ENCODE measurements around the gene SEH1L.
A peak's percentile ranks its signal among the peaks of the same experiment; 100 is the strongest.
"Not testable (repeated sequence)": the region's sequence is repeated elsewhere in the genome, so short reads cannot be mapped to it uniquely, and the experiment has no call there.

Gene SEH1L, protein sequence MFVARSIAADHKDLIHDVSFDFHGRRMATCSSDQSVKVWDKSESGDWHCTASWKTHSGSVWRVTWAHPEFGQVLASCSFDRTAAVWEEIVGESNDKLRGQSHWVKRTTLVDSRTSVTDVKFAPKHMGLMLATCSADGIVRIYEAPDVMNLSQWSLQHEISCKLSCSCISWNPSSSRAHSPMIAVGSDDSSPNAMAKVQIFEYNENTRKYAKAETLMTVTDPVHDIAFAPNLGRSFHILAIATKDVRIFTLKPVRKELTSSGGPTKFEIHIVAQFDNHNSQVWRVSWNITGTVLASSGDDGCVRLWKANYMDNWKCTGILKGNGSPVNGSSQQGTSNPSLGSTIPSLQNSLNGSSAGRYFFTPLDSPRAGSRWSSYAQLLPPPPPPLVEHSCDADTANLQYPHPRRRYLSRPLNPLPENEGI

DNA sequence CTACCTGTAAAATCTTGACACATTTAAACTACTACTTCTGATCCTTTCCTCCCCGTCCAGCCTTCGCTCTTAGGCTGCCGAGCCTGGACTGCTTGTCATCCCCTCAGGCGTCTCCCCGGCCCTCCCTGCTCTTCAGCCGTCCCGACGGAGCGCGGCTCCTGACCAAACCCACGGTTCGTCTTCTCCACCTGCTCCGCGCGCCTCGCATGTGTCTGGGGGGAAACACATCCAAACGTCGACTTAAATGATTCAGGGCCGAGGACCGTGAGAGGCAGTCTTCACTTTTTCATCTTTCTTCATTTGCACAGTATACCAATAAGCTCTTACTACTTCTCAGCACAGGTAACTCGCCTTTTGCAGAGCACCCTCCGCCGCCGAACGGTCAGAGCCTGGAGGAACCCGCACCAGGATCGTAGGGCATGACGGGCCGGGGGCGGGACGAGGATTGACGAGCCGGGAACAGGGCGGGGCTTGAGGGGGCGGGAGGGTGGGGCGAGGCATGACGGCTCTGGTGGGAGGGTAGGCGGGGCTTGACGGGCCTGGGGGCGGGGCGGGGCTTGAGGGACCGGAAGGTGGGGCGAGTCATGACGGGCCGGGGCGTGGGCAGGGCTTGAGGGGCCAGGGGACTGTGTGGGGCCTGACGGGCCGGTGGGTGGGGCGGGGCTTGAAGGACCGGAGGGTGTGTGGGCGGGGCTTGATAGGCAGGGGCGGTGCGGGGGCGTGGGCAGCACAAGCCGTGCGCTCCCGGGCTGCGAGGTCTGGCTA, at the start of gene SEH1L:
Gene SEH1L (plus strand): TSS at position 727 of the 765 bp plus-strand sequence. CDS start 111 bp downstream, outside the sequence.
- DNase-seq = peak; percentile 94

DNA sequence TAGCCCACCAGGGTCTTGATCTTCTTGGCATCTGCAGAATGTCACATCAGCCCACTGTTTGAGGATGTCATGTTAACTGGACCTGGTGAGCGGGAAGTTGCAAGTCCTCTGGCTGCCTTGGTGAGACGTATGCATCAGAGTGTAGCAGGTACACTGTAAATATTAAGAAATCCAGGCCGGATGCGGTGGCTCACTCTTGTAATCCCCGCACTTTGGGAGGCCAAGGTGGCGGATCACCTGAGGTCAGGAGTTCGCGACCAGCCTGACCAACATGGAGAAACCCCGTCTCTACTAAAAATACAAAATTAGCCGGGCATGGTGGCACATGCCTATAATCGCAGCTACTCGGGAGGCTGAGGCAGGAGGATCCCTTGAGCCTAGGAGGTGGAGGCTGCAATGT, 46.6 kb upstream of the SEH1L start:
- not testable (repeated sequence) for DNase-seq

DNA sequence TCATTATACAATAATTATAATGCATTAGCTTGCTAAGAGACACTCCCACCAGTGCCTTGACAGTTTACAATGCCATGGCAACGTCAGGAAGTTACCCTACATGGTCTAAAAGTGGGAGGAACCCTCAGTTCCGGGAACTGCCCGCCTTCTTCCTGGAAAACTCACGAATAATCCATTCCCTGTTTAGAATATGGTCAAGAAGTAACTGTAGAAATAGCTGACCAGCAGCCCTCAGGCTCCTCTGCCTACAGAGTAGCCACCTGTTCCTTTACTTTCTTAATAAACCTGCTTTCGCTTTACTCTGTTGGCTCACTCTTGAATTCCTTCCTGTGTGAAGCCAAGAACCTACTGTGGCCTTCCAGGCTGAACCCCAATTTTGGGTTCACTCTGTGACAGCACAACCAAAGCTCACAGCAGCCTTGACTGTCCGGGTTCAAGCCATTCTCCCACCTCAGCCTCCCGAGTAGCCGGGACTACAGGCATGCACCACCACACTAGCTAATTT, 43.7 kb upstream of the SEH1L start:
- peak; percentile 94 for DNase-seq

DNA sequence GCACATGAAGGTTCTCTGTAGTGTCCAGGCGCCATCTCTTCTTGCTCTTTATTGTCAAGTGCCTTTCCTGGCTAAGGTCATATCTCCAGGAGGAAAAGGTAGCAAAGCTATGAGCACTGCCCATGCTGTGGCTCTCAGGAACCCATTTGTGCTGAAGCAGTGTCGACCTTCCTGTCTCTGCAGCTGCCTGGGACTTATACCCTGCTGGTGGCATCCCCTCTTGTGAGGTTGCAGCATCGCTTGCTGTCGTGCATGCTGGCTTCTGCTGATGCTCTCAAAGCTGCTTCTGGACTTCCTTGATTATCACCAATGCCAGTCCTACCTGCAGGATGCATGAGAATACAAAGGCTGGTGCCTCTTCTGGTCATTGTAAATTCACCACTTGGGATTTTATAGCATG, 41.7 kb upstream of the SEH1L start:
- no peak for DNase-seq

DNA sequence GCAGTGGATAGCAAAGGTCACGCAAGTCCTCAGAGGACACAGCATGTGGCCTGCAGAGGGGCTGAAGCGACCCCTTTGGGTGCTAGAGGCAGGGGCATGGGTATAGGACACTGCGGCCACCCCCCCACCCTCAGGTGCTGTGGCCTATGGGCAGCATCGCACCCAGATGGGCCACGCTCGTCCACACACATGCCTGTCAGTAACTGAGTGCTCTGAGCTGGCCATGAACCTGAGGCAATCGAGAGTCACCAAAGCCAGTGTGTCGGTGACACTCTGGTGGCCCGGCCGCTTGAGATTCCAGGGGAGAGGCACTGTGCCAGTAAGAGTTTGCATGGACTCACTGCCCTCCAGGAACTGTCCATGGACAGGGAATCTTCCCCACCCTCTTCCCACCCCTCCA, 41.0 kb upstream of the SEH1L start:
- DNase-seq = no peak

DNA sequence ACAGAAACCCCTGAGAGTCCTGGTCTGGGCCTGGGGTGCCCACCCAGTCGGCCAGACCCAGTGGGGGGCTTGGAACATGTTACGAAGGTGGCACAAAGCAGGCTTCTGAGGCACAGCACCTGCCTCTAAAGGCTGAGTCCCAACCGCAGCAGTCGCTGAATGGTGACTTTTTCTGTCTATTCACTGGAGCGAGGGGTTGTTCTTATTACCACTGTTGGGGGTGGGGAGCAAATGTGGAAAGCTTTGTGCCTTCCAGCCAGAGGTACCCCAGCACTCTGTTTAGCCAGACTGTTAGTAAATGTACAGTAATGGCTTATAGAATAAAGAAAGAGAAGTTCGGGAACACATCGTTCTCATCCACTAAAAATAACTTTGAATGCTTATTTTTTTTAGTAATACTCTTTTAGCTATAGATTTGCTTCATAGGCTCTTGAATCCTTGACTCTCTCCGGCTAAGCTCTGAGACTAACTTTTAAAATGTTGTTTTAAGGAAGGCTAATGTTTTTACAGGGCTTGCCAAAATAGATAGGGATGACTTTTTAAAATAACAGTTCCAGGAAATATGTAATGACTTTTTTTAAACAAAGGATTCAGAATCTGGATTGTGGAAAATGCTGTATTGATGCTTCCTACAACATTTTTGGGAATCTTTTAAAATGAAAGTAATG, 40.4 kb upstream of the SEH1L start:
- no peak for DNase-seq

DNA sequence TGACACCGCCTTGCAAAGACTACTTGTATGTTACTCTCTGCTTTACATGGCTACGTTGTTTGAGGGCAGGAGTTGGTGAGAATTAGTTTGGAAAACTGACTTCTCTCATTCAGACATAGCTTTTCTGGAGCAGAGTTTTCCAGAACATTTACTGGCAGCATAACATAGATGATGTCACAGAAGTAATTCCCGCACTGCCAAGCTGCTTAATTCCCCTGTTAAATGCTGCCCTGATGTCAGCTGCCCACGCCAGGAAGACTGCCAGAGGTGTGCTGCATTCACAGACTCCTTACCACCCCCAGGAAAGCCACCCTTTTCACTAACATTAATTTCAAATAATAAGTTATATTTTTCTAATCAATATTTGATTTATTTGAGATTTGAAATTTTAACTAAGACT, 39.1 kb upstream of the SEH1L start:
- DNase-seq = no peak

DNA sequence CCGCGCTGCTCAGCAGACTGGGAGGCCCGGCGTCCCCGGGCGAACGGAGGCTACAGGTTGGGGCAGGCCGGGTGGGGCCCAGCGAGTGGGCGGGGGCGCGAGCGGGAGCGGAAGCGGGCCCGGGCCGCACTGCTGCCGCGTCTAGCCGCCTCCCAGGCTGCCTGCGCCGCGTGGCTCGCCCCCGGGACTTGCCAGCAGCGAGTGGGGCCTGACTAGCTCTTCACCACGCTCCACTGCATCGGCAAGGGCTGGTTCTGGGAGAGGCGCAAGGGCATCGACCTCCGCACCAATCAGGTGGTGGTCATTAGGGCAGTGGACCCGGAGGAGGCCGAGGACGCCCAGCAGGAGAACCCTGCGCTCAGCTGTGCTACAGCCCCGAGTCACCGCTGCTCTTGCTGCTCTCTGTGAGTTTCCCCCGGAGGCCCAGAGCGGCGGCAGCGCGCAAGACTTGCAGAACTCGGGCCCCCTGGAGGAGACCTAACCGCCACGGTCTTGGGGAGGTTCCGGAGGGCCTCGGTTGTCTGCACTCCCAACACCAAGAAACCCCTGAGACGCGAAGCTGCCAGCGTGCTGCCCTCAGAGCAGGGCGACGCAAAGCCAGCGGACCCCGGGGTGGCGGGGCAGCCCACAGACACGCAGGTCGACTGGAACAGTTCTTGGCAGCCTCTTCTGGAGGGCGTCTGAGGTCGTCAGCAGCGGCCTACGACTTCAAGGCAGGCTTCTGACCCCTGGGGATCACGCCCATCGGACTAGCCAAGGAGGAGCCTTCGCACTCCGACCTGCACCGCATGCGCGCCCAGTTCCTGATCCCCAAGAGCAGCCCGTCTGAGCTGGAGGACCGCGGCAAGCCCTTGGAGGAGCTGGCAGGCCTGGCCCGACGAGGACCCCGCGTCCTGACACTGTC, 36.5 kb upstream of the SEH1L start:
- peak; percentile 33 for DNase-seq

DNA sequence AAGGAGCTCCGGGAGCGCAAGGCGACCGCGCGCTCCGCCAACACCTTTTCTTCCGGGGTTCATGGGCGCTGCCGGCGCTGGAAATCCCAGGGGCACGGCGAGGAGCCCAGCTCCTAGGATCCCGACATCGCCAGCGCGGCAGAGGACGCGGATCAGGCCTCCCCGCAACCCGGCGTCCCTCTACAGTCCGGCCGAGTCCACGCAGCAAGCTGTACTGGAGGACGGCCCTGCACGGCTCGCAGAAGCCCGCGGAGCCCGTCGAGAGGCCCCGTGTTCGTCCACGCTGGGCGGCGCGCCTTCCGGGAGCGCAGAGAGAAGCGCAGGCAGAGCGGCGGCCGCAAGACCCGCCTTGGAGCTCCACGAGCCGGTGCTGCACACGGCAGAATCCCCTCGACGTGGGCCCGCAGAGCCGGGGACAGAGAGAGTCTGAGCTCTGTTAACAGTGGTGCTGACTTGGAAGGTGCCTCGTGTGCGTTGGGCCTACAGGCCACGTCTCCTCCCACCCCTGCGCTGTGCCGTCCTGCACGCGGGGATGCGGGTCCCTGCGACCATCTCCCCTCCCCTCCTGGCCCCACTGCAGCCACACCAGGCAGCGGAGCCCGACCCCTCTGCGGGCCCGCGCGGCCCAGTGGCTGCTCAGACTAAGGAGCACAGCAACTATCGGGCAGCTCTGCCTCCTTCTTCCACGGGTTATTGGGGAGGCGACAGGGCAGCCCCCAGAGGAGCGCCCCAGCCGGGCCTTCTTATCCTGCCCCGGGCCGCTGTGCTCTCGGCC, 35.7 kb upstream of the SEH1L start:
- DNase-seq = no peak

DNA sequence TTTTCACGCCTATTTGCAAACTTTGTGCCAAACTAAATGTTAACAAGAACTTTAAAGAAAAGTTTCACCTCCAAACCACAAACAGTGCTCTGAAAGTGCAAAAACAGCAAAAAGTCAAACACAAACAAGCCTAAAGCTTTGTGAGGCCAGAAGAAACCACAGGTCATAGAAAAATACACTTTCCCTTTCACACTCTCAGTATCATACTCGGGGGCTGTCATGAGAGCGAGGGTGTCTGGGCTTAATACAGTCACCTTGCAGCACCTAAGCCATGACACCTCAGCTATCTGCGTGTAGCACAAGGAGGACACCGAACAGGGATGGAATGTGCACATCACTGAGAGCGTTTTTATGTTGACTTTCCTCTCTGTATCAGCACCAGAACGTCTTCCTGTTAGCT, 26.6 kb upstream of the SEH1L start:
- no peak for DNase-seq

DNA sequence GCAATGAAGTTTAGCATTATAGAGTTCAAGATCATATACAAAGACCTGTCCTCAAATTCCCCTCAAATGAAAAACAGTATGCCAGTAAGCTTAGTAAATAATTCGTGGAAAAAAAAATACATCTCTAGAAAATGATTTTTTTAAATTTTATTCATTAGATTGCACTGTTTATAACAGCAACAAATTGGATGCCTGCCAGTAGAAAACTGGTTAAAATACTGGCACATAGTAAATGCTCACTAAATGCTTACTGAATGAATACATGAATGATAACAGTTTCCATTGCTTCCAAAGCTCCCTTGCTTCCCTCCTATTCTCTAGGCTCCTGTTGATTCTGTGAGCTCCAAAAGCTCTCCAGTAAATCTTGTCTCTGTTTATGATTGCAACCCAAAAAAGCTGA, 25.5 kb upstream of the SEH1L start:
- DNase-seq = no peak

DNA sequence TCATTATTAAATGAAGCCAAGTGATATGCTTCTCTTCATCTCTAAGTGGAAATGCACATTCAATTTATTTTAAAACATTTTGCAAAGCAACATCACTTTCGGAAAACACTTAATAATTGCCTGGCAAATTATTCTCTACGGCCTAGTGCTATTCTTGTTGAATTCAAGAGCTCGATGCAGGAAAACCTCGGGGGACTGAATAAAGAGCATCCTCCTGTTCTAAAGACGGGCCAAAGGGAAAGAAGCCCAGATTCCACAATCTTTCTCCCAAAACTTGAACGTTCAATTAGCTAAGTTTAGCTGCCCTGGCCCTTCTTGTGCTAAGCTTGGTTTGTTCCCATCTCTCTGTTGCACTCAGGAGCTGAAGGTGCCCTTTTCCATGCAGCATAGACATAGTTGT, 23.2 kb upstream of the SEH1L start:
- no peak for DNase-seq

DNA sequence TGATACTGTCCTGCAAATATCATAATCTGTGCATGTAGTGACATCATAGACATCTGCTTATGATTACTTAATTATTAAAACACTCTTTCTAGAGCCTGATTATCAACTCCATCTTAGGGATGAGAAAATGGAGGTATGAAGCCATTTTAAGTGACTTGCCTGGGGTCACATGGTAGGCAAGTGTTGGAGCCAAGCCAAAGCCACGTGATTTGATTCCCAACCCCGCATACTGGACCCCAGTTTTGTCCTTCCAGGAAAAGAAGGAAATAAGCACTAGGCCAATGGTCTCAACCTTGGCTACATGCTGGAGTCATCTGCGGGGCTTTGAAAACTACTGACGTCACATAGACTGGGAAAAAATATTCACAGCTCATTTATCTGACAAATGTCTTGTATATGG, 19.6 kb upstream of the SEH1L start:
- DNase-seq = no peak

DNA sequence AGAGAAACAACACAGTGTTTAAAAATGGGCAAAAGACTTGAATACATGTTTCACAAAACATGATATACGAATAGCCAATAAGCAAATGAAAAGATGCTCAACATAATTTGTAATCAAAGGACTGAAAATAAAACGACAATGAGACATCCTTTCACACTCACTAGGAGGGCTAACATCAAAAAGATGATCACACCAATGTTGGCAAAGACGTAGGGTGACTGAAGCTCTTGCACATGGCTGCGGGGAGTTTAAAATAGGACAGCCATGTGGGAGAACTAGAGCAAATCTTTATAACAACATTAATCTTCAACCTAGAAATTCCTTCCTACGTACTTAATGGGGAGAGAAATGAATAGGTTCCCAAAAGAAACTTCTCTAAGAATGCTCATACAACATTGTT, 19.2 kb upstream of the SEH1L start:
- no peak for DNase-seq

DNA sequence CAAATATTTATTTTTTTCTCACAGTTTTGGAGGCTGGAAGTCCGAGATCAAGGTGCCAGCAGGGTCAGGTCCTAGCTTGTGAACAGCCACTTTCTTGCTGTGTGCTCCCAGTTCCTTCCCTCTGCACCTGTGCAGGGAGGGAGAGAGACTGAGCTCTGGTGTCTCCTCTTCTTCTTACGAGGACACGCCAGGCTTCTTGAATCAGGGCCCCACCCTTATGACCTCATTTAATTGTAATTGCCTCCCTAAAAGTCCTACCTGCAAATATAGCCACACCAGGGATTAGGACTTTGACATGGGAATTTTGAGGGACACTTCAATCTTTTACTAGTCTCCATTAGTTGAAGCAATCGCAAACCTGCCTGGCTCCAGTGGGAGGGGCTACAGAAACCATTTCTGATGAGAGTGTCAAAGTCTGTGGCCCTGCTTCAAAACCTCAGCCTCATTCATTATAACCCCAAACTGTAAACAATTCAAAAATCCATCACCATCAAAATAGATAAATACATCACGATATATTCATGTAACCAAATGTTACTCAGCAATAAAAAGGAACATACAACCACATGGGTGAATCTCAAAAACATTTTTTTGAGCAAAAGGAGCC, 18.2 kb upstream of the SEH1L start:
- DNase-seq = no peak

DNA sequence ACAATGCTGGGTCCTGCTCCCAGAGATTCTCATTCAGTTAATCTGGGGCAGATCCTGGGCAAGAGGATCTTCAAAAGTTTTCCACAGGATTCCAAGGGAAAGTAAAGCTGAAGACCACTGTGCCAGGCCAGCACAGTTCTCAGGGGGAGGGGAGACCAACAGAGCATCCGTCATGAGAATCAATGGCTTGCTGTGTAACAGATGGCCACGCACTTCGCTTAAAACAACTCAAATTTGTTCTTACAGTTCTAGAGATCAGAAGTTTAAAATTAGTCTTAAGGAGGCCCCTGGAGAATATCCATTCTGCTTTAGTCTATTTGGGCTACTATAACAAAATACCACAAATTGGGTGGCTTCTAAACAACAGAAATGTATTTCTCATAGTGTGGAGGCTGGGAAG, 17.4 kb upstream of the SEH1L start:
- DNase-seq = no peak

DNA sequence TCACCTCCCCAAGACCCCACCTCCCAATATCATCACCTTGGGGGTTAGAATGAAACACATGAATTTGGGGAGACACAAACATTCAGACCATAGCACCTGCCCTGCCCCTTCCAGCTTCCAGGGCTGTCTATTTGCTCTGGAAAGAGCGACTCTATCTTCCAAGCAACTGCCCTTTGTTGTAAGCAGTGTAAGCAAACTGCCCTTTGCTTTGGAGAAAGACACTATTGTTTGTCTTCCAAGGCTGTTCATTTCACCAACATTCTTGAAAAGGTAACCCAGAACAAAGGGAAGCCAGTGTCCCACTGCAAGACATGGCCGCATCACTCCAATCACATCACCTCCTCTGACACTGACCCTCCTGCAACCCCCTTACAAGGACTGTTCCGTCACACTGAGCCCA, 16.9 kb upstream of the SEH1L start:
- DNase-seq = no peak

DNA sequence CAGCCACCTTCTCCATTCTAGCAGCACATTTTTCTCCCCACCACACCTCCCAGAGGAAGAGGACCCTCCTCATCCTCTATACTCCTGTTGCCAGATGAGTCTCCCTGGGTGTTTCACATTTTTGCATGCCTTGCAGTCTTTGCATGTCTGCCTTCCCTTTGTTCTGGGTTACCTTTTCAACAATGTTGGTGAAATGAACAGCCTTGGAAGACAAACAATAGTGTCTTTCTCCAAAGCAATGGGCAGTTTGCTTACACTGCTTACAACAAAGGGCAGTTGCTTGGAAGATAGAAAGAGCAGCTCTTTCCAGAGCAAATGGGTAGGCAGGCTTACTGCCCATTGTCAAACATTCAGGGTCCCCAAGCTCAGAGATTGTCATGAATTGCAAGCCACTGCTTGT, 14.5 kb upstream of the SEH1L start:
- no peak for DNase-seq

DNA sequence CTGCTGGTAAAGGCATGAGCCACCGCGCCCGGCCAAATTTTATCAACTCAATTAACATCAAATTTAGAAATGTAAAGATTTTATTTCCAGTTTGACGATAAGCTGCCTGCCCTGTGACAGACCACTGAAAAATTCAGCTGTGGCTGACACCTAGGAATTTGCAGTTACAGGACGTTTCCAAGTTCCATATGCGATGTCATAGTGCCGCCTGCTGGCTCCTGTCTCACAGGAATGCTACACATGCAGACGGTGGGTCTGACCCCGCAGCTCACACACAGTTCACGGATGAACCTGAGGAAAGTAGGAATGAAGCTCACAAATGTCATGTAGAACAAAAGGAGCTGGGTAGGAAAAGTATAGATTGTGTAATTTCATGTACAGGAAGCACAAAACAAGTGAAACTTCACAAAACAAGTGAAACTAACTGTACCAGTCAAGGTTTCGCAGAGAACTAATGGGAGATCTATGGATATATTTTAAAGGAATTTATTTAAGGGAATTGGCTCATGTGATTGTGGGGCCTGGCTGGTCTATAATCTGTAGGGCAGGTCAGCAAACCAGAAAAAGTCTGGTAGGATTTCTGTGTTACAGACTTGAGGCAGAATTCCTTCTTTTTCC, 13.2 kb upstream of the SEH1L start:
- peak; percentile 86 for DNase-seq

DNA sequence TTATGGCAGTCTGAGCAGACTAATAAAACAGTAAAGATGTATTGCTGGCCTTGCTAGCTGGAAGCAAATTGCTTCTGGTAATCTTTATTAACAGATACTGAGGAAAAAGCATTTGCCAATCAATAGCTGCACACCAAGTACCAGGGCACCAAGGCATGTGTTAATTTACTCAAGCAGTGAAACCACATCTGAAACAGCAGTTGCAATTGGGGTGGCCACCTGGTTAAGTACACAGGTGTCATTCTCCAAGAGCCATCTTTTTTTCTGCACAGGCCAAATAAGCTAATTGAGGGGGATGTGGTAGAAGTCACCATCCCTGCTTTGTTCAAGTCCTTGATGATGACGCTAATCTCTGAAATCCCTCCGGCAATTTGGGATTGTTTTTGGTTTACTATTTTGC, 8.6 kb upstream of the SEH1L start:
- no peak for DNase-seq

DNA sequence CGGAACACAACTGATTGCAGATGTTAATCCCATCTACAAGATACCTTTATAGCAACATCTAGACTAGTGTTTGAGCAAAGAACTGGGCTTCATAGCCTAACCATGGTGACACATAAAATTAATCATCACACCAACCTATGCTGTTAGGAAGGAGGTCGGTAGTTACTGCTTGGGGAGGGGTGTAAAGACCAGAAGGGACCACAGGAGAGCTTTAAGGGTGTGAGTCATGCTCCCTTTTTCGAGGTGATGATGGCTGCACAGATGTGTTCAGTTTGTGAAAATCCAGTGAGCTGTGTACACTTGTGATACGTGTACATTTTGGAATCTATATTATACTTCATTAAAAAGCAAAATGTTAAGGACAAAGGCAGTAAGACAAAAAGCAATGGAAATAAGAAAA, 4.6 kb upstream of the SEH1L start:
- DNase-seq = no peak
